ENCODE measurements around the gene ADGRV1.

The ADGRV1 gene

DNA sequence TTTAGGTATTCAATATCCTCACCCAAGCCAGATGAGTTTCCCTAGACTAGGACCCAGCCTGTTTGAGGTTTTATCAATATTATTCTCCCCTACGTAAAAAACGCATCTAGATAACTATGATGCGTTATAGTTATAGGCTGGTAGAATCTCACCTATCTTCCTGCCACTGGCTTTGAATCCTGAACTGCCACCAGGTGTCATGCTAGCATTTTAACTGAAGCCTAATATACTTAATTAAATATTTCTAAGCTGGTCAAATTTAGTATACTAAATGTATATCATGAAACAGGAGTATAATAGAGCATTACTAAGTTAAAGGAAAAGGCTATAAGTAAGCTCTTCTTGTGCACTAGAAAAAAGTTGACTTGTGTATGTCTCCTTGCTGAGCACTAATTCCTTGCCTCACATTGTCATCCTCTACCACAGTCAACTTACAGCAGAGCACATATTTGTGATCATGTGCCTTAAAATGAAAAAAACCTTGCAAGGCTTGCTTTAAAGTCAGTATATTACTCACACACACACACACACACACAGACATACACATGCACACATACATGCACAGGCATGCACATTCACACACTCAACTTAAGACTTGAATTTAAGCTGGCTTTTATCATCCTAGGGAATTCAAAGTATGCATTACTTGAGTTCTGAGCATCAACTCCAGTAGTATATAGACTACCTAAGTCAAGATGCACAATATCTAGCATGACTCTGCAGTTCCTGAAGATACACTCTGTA, 303.4 kb downstream of the ADGRV1 start:
- H3K4me3 ChIP-seq (ENCODE audit: low read depth in 1 of 2, low read length in 2 of 2), result no peak overlapping the region
- H3K36me3 ChIP-seq (ENCODE audit: control insufficient read depth in 1 of 2, insufficient read depth in 2 of 2, low read length in 2 of 2), result no peaks in the 10 kb centered on the region
- no peaks in the 10 kb centered on the region for H3K9me3 ChIP-seq (ENCODE audit: control insufficient read depth in 1 of 2, low read length in 2 of 2)
- peaks cover 3 to 5% of the 10 kb centered on the region in 2 donors for H3K4me1 ChIP-seq (ENCODE audit: control insufficient read depth in 1 of 2, insufficient read depth in 2 of 2, low read length in 2 of 2)
- H3K27me3 ChIP-seq (ENCODE audit: low read depth, low read length), result no peaks in the 10 kb centered on the region
- no peak overlapping the region for H3K27ac ChIP-seq (ENCODE audit: low read length)

DNA sequence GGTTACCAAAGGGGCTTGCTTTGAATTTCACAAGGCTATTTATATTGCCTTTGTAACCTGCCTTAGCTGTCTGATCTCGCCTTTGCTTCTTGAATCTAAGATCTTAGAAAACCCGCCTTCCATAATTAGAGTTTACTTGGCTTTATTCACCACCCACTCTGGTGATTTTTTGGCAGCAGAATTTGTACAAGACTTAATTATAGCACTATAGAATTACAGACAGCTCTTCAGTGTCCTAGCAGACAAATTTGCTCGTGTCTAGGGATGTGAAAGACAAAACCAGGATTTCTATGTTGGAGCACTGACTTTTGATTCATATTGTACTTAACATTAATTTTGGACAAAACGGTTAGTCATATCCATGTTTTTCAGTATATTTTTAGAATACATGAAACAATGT, 306.6 kb downstream of the ADGRV1 start:
- no peak overlapping the region for H3K4me3 ChIP-seq (ENCODE audit: low read depth in 1 of 2, low read length in 2 of 2)
- H3K36me3 ChIP-seq (ENCODE audit: control insufficient read depth in 1 of 2, insufficient read depth in 2 of 2, low read length in 2 of 2), result no peaks in the 10 kb centered on the region
- peaks cover 3 to 7% of the 10 kb centered on the region in 2 donors for H3K4me1 ChIP-seq (ENCODE audit: control insufficient read depth in 1 of 2, insufficient read depth in 2 of 2, low read length in 2 of 2)
- H3K9me3 ChIP-seq (ENCODE audit: control insufficient read depth in 1 of 2, low read length in 2 of 2), result no peaks in the 10 kb centered on the region
- H3K27me3 ChIP-seq (ENCODE audit: low read depth, low read length), result no peaks in the 10 kb centered on the region
- H3K27ac ChIP-seq (ENCODE audit: low read length), result no peak overlapping the region

- H3K4me1 ChIP-seq (ENCODE audit: control insufficient read depth in 1 of 2, insufficient read depth in 2 of 2, low read length in 2 of 2), result peaks cover 3 to 7% of the 10 kb centered on the region in 2 donors
- no peak overlapping the region for H3K27ac ChIP-seq (ENCODE audit: low read length)
Observed at GRCh38 chr5:90866333-90866732, 307.7 kb downstream of the ADGRV1 start.

DNA sequence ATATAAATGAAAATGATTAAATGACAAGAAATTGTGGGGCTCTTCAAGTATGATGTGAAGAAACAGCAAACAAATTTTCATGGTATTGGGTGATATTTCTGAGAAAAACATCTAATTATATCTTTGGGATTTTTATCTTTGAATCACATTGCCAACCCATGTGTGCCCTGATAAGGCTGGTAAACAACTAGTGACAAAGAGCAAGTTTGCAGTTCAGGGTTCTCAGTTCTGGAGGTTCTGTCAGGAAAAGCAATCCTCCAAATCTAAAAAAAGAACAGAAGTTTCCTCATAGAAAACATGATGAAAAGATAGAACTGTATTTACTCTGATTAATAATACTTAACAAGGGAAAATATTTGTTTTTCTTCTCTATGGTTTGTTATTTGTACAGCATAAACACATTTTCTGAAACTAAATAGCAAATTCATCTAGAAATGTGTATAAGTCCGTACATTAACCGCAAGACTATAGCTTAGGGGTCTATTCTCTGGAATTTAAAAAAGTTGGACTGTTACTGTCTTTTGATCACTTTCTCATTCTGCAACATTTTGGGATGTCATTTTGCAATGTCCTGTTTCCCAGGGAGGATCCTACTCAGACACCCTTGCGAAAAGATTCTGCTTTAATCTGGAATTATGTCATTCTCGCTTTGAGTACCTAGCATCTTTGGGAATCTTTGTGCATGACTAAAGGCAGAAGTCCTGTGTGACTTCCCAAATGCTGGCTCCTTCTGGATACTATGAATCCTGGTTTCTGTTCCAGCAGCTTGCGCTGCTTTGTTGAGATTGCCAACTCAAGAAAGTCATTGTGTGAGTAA, 308.5 kb downstream of the ADGRV1 start:
- no peaks in the 10 kb centered on the region for H3K27me3 ChIP-seq (ENCODE audit: low read depth, low read length)
- no peak overlapping the region for H3K4me3 ChIP-seq (ENCODE audit: low read depth in 1 of 2, low read length in 2 of 2)
- H3K4me1 ChIP-seq (ENCODE audit: control insufficient read depth in 1 of 2, insufficient read depth in 2 of 2, low read length in 2 of 2), result peaks cover 3 to 7% of the 10 kb centered on the region in 2 donors
- no peak overlapping the region for H3K27ac ChIP-seq (ENCODE audit: low read length)
- H3K36me3 ChIP-seq (ENCODE audit: control insufficient read depth in 1 of 2, insufficient read depth in 2 of 2, low read length in 2 of 2), result no peaks in the 10 kb centered on the region
- no peaks in the 10 kb centered on the region for H3K9me3 ChIP-seq (ENCODE audit: control insufficient read depth in 1 of 2, low read length in 2 of 2)

More at GRCh38 chr5:90866333-90866732, 307.7 kb downstream of the ADGRV1 start:
- Histone ChIP-seq H3K36me3 (ENCODE audit: control insufficient read depth in 1 of 2, insufficient read depth in 2 of 2, low read length in 2 of 2) (no peaks in the 10 kb centered on the region), H3K27me3 (ENCODE audit: low read depth, low read length) (no peaks in the 10 kb centered on the region), H3K4me3 (ENCODE audit: low read depth in 1 of 2, low read length in 2 of 2) (no peak overlapping the region), H3K9me3 (ENCODE audit: control insufficient read depth in 1 of 2, low read length in 2 of 2) (no peaks in the 10 kb centered on the region)

DNA sequence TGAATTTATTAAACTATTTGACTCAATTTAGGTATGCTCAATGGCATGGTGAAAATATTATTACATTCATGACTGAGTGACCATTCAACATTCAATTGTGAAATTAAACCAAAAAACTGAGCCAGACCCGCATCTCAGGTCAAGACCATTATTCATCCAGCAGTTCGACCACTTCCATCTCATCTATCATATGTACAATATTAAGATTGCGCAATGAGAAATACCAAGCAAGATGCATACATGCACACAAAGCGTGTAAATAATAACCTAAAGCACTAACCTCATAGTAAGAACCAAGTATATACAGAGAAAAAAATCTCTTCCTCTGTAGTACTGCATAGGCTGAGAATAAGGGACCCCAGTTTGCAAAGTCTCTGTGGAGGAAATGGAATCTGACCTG, 310.2 kb downstream of the ADGRV1 start:
- Histone ChIP-seq H3K4me3 (ENCODE audit: low read depth in 1 of 2, low read length in 2 of 2) (no peak overlapping the region), H3K27ac (ENCODE audit: low read length) (no peak overlapping the region), H3K4me1 (ENCODE audit: control insufficient read depth in 1 of 2, insufficient read depth in 2 of 2, low read length in 2 of 2) (peaks cover 3 to 7% of the 10 kb centered on the region in 2 donors), H3K9me3 (ENCODE audit: control insufficient read depth in 1 of 2, low read length in 2 of 2) (no peaks in the 10 kb centered on the region), H3K36me3 (ENCODE audit: control insufficient read depth in 1 of 2, insufficient read depth in 2 of 2, low read length in 2 of 2) (no peaks in the 10 kb centered on the region), H3K27me3 (ENCODE audit: low read depth, low read length) (no peaks in the 10 kb centered on the region)

- Histone ChIP-seq H3K9me3 (ENCODE audit: control insufficient read depth in 1 of 2, low read length in 2 of 2) (no peaks in the 10 kb centered on the region), H3K27ac (ENCODE audit: low read length) (no peak overlapping the region), H3K4me3 (ENCODE audit: low read depth in 1 of 2, low read length in 2 of 2) (no peak overlapping the region), H3K36me3 (ENCODE audit: control insufficient read depth in 1 of 2, insufficient read depth in 2 of 2, low read length in 2 of 2) (no peaks in the 10 kb centered on the region), H3K27me3 (ENCODE audit: low read depth, low read length) (no peaks in the 10 kb centered on the region), H3K4me1 (ENCODE audit: control insufficient read depth in 1 of 2, insufficient read depth in 2 of 2, low read length in 2 of 2) (peaks cover 2 to 6% of the 10 kb centered on the region in 2 donors)
Observed at GRCh38 chr5:90871391-90871991, 312.9 kb downstream of the ADGRV1 start.

DNA sequence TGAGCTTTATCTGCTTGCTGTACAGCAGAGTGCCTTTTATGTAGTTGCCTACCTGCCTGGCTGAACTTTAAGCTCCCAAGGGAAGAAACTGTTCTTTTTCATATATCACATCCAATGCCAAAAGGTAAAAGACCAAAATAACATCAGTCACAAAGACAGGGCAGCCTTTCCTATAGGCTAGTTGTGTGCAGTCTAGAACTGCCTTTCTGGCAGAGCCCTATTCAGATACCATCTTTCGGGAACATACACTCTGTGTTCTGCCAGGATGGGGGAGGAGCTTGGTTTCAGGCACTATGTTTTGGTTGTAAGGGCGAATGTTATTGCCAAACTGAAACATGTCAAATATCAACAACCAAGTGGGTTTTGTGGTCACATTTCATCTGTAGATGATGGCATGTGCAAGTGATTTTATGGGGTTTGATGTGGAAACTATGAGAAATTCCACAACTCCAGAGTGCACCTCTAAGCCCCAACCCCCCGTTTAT, 314.5 kb downstream of the ADGRV1 start:
- H3K27me3 ChIP-seq (ENCODE audit: low read depth, low read length), result no peaks in the 10 kb centered on the region
- H3K9me3 ChIP-seq (ENCODE audit: control insufficient read depth in 1 of 2, low read length in 2 of 2), result no peaks in the 10 kb centered on the region
- H3K4me3 ChIP-seq (ENCODE audit: low read depth in 1 of 2, low read length in 2 of 2), result no peak overlapping the region
- peaks cover 0 to 4% of the 10 kb centered on the region in 2 donors for H3K4me1 ChIP-seq (ENCODE audit: control insufficient read depth in 1 of 2, insufficient read depth in 2 of 2, low read length in 2 of 2)
- H3K27ac ChIP-seq (ENCODE audit: low read length), result no peak overlapping the region
- H3K36me3 ChIP-seq (ENCODE audit: control insufficient read depth in 1 of 2, insufficient read depth in 2 of 2, low read length in 2 of 2), result no peaks in the 10 kb centered on the region

DNA sequence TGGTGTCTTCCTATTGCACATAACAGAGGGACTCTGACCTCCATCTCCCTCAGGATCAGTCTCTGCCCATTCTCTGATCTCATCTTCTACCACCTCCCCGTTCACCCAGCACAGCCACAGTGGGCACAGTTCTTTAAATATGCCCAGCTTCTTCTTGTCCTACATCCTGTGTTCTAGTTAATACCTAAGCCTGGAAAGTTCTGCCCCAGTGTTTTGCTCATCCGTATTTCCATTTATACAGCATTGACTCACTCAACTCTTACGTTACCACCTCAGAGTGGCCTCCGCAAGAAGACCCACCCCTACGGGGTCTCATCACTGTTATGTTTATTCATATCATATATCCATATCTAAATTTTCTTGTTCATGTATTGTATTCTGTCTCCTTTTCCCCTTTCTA, 315.5 kb downstream of the ADGRV1 start:
- Histone ChIP-seq H3K27me3 (ENCODE audit: low read depth, low read length) (no peaks in the 10 kb centered on the region), H3K4me3 (ENCODE audit: low read depth in 1 of 2, low read length in 2 of 2) (no peak overlapping the region), H3K27ac (ENCODE audit: low read length) (no peak overlapping the region), H3K4me1 (ENCODE audit: control insufficient read depth in 1 of 2, insufficient read depth in 2 of 2, low read length in 2 of 2) (peaks cover 0 to 14% of the 10 kb centered on the region in 2 donors), H3K9me3 (ENCODE audit: control insufficient read depth in 1 of 2, low read length in 2 of 2) (no peaks in the 10 kb centered on the region), H3K36me3 (ENCODE audit: control insufficient read depth in 1 of 2, insufficient read depth in 2 of 2, low read length in 2 of 2) (no peaks in the 10 kb centered on the region)

GRCh38 chr5:90875456-90875855, 316.9 kb downstream of the ADGRV1 start:
- H3K9me3 ChIP-seq (ENCODE audit: control insufficient read depth in 1 of 2, low read length in 2 of 2), result no peaks in the 10 kb centered on the region
- no peaks in the 10 kb centered on the region for H3K36me3 ChIP-seq (ENCODE audit: control insufficient read depth in 1 of 2, insufficient read depth in 2 of 2, low read length in 2 of 2)
- H3K27ac ChIP-seq (ENCODE audit: low read length), result no peak overlapping the region
- no peak overlapping the region for H3K4me3 ChIP-seq (ENCODE audit: low read depth in 1 of 2, low read length in 2 of 2)
- peaks cover 0 to 15% of the 10 kb centered on the region in 2 donors for H3K4me1 ChIP-seq (ENCODE audit: control insufficient read depth in 1 of 2, insufficient read depth in 2 of 2, low read length in 2 of 2)
- H3K27me3 ChIP-seq (ENCODE audit: low read depth, low read length), result no peaks in the 10 kb centered on the region

- no peak overlapping the region for H3K27ac ChIP-seq (ENCODE audit: low read length)
- H3K9me3 ChIP-seq (ENCODE audit: control insufficient read depth in 1 of 2, low read length in 2 of 2), result no peaks in the 10 kb centered on the region
- H3K4me3 ChIP-seq (ENCODE audit: low read depth in 1 of 2, low read length in 2 of 2), result no peak overlapping the region
- H3K27me3 ChIP-seq (ENCODE audit: low read depth, low read length), result no peaks in the 10 kb centered on the region
- no peaks in the 10 kb centered on the region for H3K36me3 ChIP-seq (ENCODE audit: control insufficient read depth in 1 of 2, insufficient read depth in 2 of 2, low read length in 2 of 2)
- H3K4me1 ChIP-seq (ENCODE audit: control insufficient read depth in 1 of 2, insufficient read depth in 2 of 2, low read length in 2 of 2), result peaks cover 0 to 15% of the 10 kb centered on the region in 2 donors
Observed at GRCh38 chr5:90876366-90876765, 317.8 kb downstream of the ADGRV1 start.

- no peaks in the 10 kb centered on the region for H3K9me3 ChIP-seq (ENCODE audit: control insufficient read depth in 1 of 2, low read length in 2 of 2)
- no peak overlapping the region for H3K27ac ChIP-seq (ENCODE audit: low read length)
- no peaks in the 10 kb centered on the region for H3K27me3 ChIP-seq (ENCODE audit: low read depth, low read length)
- H3K36me3 ChIP-seq (ENCODE audit: control insufficient read depth in 1 of 2, insufficient read depth in 2 of 2, low read length in 2 of 2), result no peaks in the 10 kb centered on the region
- H3K4me1 ChIP-seq (ENCODE audit: control insufficient read depth in 1 of 2, insufficient read depth in 2 of 2, low read length in 2 of 2), result peaks cover 0 to 15% of the 10 kb centered on the region in 2 donors
- no peak overlapping the region for H3K4me3 ChIP-seq (ENCODE audit: low read depth in 1 of 2, low read length in 2 of 2)
Observed at GRCh38 chr5:90877049-90877448, 318.5 kb downstream of the ADGRV1 start.
